ENCODE results near the gene ANKRD52.
A peak's percentile ranks its signal among the peaks of the same experiment; 100 is the strongest.
"Not testable (repeated sequence)": the region's sequence is repeated elsewhere in the genome, so short reads cannot be mapped to it uniquely, and the experiment has no call there.

Gene ANKRD52

DNA sequence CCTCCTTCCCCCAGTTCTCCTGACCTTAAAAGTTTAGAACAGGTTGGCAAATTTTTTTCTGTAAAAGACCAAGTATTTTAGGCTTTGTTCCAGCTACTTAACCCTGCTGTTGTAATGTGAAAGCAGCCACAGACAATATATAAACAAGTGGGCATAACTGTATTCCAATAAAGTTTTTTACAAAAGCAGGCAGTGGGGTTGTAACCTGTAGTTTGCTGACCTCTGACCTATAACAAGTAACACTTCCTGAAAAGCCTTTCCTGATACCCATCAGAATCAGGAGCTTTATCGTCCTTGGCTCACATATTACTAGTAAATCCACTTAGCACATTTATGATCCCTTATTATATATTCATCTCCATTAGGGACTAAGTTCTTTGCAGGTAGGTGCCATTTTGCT lies 55.8 kb downstream of the ANKRD52 start:
- Histone ChIP-seq H3K9me3 (ENCODE audit: control insufficient read depth in 2 of 2, low read length in 2 of 2) (no peaks in the 10 kb centered on the region), H3K36me3 (ENCODE audit: control insufficient read depth in 2 of 2, insufficient read depth in 2 of 2, low read length in 2 of 2) (peaks cover 18 to 23% of the 10 kb centered on the region in 2 donors), H3K27ac (ENCODE audit: low read depth in 2 of 2, low read length in 2 of 2) (no peak overlapping the region), H3K4me3 (ENCODE audit: low read length in 2 of 2) (no peak overlapping the region), H3K4me1 (ENCODE audit: control insufficient read depth in 2 of 2, insufficient read depth in 2 of 2, low read length in 2 of 2) (peaks cover 3 to 7% of the 10 kb centered on the region in 2 donors), H3K9ac (ENCODE audit: low read depth in 1 of 2, low read length in 2 of 2) (peak overlapping the region in 1 of 2 donors; percentile 17), H3K27me3 (ENCODE audit: control insufficient read depth in 2 of 2, insufficient read depth in 2 of 2, low read length in 2 of 2) (no peaks in the 10 kb centered on the region)

DNA sequence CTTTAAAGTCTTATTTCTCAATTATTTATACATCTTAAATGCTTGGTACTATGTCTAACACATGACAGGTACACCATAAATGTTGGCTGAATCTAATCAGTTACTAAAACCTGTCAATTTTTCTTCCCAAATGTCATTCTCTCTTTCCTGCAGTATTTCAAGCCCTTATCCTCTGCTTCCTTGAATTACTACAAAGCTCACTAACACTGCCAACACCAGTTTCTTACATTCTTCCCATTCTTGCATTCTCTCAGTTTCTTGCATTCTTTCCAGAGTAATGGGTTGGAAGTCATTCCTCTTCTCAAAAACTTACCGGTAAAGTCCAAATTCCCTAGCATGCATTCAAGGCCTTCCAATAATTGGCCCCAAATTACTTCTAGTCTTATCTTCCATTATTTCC lies 59.3 kb downstream of the ANKRD52 start:
- H3K9ac ChIP-seq (ENCODE audit: low read depth in 1 of 2, low read length in 2 of 2) = no peak overlapping the region
- no peaks in the 10 kb centered on the region for H3K36me3 ChIP-seq (ENCODE audit: control insufficient read depth in 2 of 2, insufficient read depth in 2 of 2, low read length in 2 of 2)
- peaks cover 3 to 7% of the 10 kb centered on the region in 2 donors for H3K4me1 ChIP-seq (ENCODE audit: control insufficient read depth in 2 of 2, insufficient read depth in 2 of 2, low read length in 2 of 2)
- no peak overlapping the region for H3K27ac ChIP-seq (ENCODE audit: low read depth in 2 of 2, low read length in 2 of 2)
- H3K27me3 ChIP-seq (ENCODE audit: control insufficient read depth in 2 of 2, insufficient read depth in 2 of 2, low read length in 2 of 2) = no peaks in the 10 kb centered on the region
- H3K9me3 ChIP-seq (ENCODE audit: control insufficient read depth in 2 of 2, low read length in 2 of 2) = no peaks in the 10 kb centered on the region
- H3K4me3 ChIP-seq (ENCODE audit: low read length in 2 of 2) = no peak overlapping the region

DNA sequence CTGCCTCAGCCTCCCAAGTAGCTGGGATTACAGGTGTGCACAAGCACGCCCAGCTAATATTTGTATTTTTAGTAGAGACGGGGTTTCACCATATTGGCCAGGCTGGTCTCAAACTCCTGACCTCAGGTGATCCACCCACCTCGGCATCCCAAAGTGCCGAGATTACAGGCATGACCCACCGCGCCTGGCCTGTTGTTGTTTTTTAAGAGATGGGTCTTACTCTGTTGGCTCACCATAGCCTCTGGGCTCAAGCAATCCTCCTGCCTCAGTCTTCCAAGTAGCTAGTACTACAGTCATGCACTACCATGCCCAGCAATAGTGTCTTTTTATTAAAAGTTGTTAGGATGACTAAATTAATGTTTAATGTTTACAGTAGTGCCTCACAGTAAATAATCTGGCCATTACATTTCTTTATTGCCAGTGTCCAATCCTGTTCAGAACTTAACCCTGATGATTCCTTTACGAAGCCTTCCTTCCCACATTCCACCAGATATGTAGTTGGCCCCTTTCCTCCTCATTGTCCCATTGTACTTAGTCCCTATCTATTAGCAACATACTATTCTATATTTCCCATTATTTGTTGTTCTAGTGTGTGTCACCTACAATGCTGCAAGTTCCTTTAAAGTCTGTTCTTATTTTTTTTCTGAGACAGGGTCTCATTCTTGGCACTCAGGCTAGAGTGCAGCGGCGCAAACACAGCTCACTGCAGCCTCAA lies 60.1 kb downstream of the ANKRD52 start:
- H3K9me3 ChIP-seq (ENCODE audit: control insufficient read depth in 2 of 2, low read length in 2 of 2) = no peaks in the 10 kb centered on the region
- H3K9ac ChIP-seq (ENCODE audit: low read depth in 1 of 2, low read length in 2 of 2) = no peak overlapping the region

DNA sequence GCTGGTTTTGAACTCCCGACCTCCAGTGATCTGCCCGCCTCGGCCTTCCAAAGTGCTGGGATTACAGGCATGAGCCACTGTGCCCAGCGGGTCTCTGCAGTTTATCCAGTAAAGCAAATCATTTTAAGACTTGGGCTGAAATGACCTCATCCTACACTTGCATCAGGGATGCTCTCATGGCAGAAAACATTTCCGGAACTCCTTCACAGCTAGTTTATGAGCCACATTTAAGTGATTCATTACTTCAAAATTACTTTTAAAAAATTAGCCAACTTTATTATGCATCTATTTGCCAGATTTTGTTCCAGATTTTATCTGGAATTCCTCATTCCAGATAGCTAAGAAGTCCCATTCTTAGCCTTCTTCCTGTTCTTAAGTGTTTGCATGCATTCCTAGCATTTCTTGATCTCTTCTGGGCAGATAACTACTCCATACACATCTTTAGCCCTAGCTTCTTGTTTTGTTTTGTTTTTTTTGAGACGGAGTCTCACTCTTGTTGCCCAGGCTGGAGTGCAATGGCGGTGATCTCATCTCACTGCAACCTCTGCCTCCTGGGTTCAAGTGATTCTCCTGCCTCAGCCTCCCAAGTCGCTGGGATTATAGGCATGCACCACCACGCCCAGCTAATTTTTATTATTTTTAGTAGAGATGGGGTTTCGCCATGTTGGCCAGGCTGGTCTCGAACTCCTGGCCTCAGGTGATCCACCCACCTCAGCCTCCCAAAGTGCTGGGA lies 61.2 kb downstream of the ANKRD52 start:
- H3K27ac ChIP-seq (ENCODE audit: low read depth in 2 of 2, low read length in 2 of 2) = peak overlapping the region in 1 of 2 donors; percentile 37
- not testable (repeated sequence) for H3K27me3 ChIP-seq (ENCODE audit: control insufficient read depth in 2 of 2, insufficient read depth in 2 of 2, low read length in 2 of 2); H3K9ac ChIP-seq (ENCODE audit: low read depth in 1 of 2, low read length in 2 of 2); H3K4me3 ChIP-seq (ENCODE audit: low read length in 2 of 2); H3K36me3 ChIP-seq (ENCODE audit: control insufficient read depth in 2 of 2, insufficient read depth in 2 of 2, low read length in 2 of 2); H3K9me3 ChIP-seq (ENCODE audit: control insufficient read depth in 2 of 2, low read length in 2 of 2); H3K4me1 ChIP-seq (ENCODE audit: control insufficient read depth in 2 of 2, insufficient read depth in 2 of 2, low read length in 2 of 2)

More for the DNA sequence above, 60.1 kb downstream of the ANKRD52 start:
- H3K27me3 ChIP-seq (ENCODE audit: control insufficient read depth in 2 of 2, insufficient read depth in 2 of 2, low read length in 2 of 2) = no peaks in the 10 kb centered on the region
- H3K27ac ChIP-seq (ENCODE audit: low read depth in 2 of 2, low read length in 2 of 2) = no peak overlapping the region
- peaks cover 3 to 7% of the 10 kb centered on the region in 2 donors for H3K4me1 ChIP-seq (ENCODE audit: control insufficient read depth in 2 of 2, insufficient read depth in 2 of 2, low read length in 2 of 2)
- H3K4me3 ChIP-seq (ENCODE audit: low read length in 2 of 2) = no peak overlapping the region
- no peaks in the 10 kb centered on the region for H3K36me3 ChIP-seq (ENCODE audit: control insufficient read depth in 2 of 2, insufficient read depth in 2 of 2, low read length in 2 of 2)

DNA sequence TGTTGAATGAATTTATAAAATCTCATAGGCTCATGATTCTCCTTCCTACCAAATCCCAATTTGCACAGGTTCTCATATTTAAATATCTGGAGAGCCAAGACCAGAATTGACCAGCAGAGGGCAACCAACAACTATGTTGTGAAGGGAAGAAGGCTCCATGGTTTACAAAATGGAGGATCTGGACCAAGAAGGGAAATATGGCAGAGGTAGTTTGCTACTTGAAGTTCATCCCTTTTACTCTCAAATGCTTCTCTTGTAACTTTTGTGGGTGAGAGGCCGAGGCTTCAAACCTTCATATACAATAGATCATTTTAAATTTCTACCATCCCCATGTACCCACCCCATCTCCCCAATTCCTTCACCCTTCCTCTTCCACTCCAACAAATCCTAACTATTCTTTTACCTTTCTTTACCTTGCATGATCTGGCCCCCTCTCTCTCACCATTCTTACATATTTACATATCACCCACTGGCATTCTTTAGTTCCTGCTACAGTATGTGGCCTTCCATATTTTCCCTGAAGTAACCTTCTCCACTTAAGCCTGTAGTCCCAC lies 65.1 kb downstream of the ANKRD52 start:
- Histone ChIP-seq H3K4me1 (ENCODE audit: control insufficient read depth in 2 of 2, insufficient read depth in 2 of 2, low read length in 2 of 2) (peaks cover 6 to 7% of the 10 kb centered on the region in 2 donors), H3K4me3 (ENCODE audit: low read length in 2 of 2) (no peak overlapping the region), H3K9ac (ENCODE audit: low read depth in 1 of 2, low read length in 2 of 2) (no peak overlapping the region)

DNA sequence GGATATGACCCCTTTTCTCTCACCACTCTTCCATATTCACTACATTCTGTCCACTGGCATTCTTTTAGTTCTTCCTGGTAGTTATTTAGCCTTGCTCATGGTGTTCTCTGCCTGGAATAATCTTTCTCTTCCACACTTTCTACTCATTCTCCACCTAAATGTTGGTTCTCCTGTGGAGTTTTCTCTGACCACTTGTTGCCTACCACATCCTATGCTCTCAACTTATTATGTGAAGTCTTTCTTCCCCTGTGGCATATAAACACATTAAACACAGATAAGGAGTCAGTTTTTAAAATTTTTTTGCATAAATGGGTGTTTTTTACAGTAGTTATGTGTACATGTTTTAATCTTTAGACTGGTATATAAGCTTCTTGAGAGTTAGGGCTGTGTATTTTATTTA lies 65.6 kb downstream of the ANKRD52 start:
- H3K36me3 ChIP-seq (ENCODE audit: control insufficient read depth in 2 of 2, insufficient read depth in 2 of 2, low read length in 2 of 2) = no peaks in the 10 kb centered on the region
- H3K4me3 ChIP-seq (ENCODE audit: low read length in 2 of 2) = no peak overlapping the region
- no peak overlapping the region for H3K9ac ChIP-seq (ENCODE audit: low read depth in 1 of 2, low read length in 2 of 2)
- no peak overlapping the region for H3K27ac ChIP-seq (ENCODE audit: low read depth in 2 of 2, low read length in 2 of 2)
- peaks cover 11% of the 10 kb centered on the region in 2 donors for H3K4me1 ChIP-seq (ENCODE audit: control insufficient read depth in 2 of 2, insufficient read depth in 2 of 2, low read length in 2 of 2)
- H3K27me3 ChIP-seq (ENCODE audit: control insufficient read depth in 2 of 2, insufficient read depth in 2 of 2, low read length in 2 of 2) = no peaks in the 10 kb centered on the region
- H3K9me3 ChIP-seq (ENCODE audit: control insufficient read depth in 2 of 2, low read length in 2 of 2) = no peaks in the 10 kb centered on the region

More for the DNA sequence above, 65.1 kb downstream of the ANKRD52 start:
- Histone ChIP-seq H3K27me3 (ENCODE audit: control insufficient read depth in 2 of 2, insufficient read depth in 2 of 2, low read length in 2 of 2) (no peaks in the 10 kb centered on the region), H3K36me3 (ENCODE audit: control insufficient read depth in 2 of 2, insufficient read depth in 2 of 2, low read length in 2 of 2) (no peaks in the 10 kb centered on the region), H3K27ac (ENCODE audit: low read depth in 2 of 2, low read length in 2 of 2) (no peak overlapping the region), H3K9me3 (ENCODE audit: control insufficient read depth in 2 of 2, low read length in 2 of 2) (no peaks in the 10 kb centered on the region)

DNA sequence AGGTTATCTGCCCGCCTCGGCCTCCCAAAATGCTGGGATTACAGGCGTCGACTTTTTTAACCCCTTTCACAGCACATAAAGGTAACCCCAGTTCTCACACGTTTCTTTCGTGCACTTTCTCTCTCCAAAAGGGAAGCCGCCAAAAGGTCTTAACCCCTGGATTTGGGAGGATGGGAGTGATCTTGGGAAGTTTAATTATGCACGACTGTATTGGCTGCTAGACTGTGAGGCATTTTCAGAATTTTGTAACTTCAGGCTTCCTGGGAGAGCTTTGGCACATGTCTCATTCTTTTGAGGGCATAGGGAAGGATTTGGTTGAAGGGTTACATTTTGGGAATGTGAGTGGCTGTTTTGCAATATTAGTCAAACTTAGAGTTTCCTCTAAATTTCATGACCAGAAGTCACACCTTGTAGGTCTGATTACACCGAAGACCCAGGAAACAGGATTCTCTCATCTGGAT lies 67.5 kb downstream of the ANKRD52 start:
- peaks cover 3 to 9% of the 10 kb centered on the region in 2 donors for H3K36me3 ChIP-seq (ENCODE audit: control insufficient read depth in 2 of 2, insufficient read depth in 2 of 2, low read length in 2 of 2)
- H3K9ac ChIP-seq (ENCODE audit: low read depth in 1 of 2, low read length in 2 of 2) = peak overlapping the region; percentile 93 to 98
- H3K27ac ChIP-seq (ENCODE audit: low read depth in 2 of 2, low read length in 2 of 2) = peak overlapping the region; percentile 97

DNA sequence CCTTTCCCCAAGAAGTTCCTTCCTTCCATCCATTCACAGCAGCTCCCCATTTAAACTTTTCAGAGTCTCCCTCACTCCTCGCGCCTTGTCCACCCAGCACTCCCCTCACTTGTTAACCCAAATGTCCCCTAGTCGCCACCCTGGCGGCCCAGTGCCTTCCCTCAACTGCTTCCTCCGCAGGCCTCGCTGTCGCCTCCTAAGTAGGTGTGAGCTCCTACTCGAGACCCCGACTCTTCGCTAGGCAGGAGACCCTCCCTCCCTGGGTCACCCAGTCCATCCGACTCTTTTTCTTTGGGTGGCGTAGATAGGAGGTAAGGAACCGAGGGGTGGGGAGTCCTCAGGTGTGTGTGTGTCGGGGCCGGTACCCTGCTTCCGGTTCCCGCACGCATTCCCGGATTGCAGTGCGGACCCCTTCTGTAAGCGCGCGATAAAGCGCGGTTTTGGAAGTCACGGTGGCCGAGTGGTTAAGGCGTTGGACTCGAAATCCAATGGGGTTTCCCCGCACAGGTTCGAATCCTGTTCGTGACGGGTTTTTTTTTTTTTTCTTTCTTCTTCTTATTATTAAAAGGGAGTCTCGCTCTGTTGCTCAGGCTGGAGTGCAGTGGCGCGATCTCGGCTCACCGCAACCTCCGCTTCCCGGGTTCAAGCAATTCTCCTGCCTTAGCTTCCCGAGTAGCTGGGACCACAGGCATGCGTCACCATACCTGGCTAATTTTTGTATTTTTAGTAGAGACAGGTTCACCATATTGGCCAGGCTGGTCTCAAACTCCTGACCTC lies 68.1 kb downstream of the ANKRD52 start:
- peaks cover 13 to 18% of the 10 kb centered on the region in 2 donors for H3K4me1 ChIP-seq (ENCODE audit: control insufficient read depth in 2 of 2, insufficient read depth in 2 of 2, low read length in 2 of 2)
- H3K9me3 ChIP-seq (ENCODE audit: control insufficient read depth in 2 of 2, low read length in 2 of 2) = no peaks in the 10 kb centered on the region
- H3K27ac ChIP-seq (ENCODE audit: low read depth in 2 of 2, low read length in 2 of 2) = peak overlapping the region; percentile 97
- peaks cover 5 to 11% of the 10 kb centered on the region in 2 donors for H3K36me3 ChIP-seq (ENCODE audit: control insufficient read depth in 2 of 2, insufficient read depth in 2 of 2, low read length in 2 of 2)
- H3K9ac ChIP-seq (ENCODE audit: low read depth in 1 of 2, low read length in 2 of 2) = peak overlapping the region; percentile 93 to 98
- peak overlapping the region; percentile 91 to 98 for H3K4me3 ChIP-seq (ENCODE audit: low read length in 2 of 2)
- no peaks in the 10 kb centered on the region for H3K27me3 ChIP-seq (ENCODE audit: control insufficient read depth in 2 of 2, insufficient read depth in 2 of 2, low read length in 2 of 2)

More for the DNA sequence above, 67.5 kb downstream of the ANKRD52 start:
- H3K9me3 ChIP-seq (ENCODE audit: control insufficient read depth in 2 of 2, low read length in 2 of 2) = no peaks in the 10 kb centered on the region
- peaks cover 13 to 18% of the 10 kb centered on the region in 2 donors for H3K4me1 ChIP-seq (ENCODE audit: control insufficient read depth in 2 of 2, insufficient read depth in 2 of 2, low read length in 2 of 2)
- peak overlapping the region; percentile 91 to 98 for H3K4me3 ChIP-seq (ENCODE audit: low read length in 2 of 2)
- H3K27me3 ChIP-seq (ENCODE audit: control insufficient read depth in 2 of 2, insufficient read depth in 2 of 2, low read length in 2 of 2) = no peaks in the 10 kb centered on the region

DNA sequence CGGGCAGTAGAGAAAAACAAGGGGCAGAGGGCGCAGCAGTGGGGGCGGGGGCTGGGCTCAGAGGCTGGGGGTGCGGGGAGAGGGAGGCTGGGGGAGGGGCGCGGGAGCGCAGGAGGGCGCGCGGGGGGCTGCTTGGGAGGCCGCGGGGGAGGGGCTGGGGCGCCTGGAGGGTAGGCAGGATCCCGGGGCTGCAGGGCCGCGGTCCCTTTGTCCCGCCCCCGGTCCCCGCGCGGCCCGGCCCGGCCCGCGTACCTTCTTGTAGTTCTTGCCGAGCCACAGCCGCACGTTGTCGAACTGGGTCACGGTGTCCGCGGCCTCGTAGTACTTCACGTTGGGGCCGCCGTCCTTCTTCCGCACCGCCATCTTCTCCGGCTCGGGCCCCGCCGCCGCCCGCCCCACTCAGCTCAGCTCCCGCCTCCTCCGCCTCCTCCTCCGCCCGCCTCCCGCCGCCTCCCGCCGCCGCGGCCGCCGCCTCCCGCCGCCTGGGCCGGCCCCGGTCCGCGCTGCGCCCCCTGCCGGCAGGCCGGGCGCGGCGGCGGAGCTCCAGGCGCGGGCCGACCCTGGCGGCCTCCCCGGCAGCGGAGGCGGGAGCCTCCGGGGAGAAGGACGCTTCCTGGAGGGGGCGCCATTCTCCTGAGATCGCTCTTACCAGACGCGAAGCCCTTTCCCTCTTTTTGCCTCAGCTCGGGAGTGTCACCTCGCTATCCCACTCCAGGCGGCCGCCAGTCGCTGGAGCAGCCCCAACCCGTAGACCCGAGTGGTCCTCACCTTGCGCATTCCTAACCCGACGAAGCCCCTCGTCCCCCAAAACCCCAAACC lies 68.9 kb downstream of the ANKRD52 start, which contains the start of gene SMARCC2:
TSS of gene SMARCC2 (minus strand) at position 385 of the 819 bp plus-strand sequence. CDS start at position 363, 22 bp downstream.
- Histone ChIP-seq H3K4me3 (ENCODE audit: low read length in 2 of 2) (peak within 1 kb of the TSS; percentile 91 to 98), H3K9me3 (ENCODE audit: control insufficient read depth in 2 of 2, low read length in 2 of 2) (no peaks in the 10 kb centered on the region), H3K9ac (ENCODE audit: low read depth in 1 of 2, low read length in 2 of 2) (peak within 1 kb of the TSS; percentile 93 to 98), H3K27ac (ENCODE audit: low read depth in 2 of 2, low read length in 2 of 2) (peak within 1 kb of the TSS; percentile 97), H3K4me1 (ENCODE audit: control insufficient read depth in 2 of 2, insufficient read depth in 2 of 2, low read length in 2 of 2) (peaks cover 13 to 18% of the 10 kb centered on the region in 2 donors), H3K27me3 (ENCODE audit: control insufficient read depth in 2 of 2, insufficient read depth in 2 of 2, low read length in 2 of 2) (no peaks in the 10 kb centered on the region), H3K36me3 (ENCODE audit: control insufficient read depth in 2 of 2, insufficient read depth in 2 of 2, low read length in 2 of 2) (peaks cover 12 to 19% of the 10 kb centered on the region in 2 donors)

Measured in mucosa of rectum (tissue), 2 donors.